Mucosa of descending colon (tissue), 3 donors: ENCODE data around the gene MTPN. TPM values are rescaled to one million over a fixed set of nuclear protein-coding genes. Genes with fewer than 3 reads are reported as not detected.

Experiments used
- ATAC-seq: fragments of 200-7000 bp; cut with Tn5 transposase; one replicate; pipeline ENCODE4 v1.9.1; 2020; ENCODE audit warnings: mild to moderate bottlenecking, moderate library complexity
- DNase-seq, 3 donors: peaks; one replicate each; pipeline ENCODE4 v3.0.0-alpha.2; 2020
- H3K36me3 ChIP-seq: fragments of 200-600 bp; one replicate; pipeline ENCODE4 v1.8.0; 2021; ENCODE audit warnings: low read depth, mild to moderate bottlenecking
- H3K4me1 ChIP-seq: fragments of 200-600 bp; one replicate; pipeline ENCODE4 v1.8.0; 2021; ENCODE audit warnings: low read depth, mild to moderate bottlenecking
- H3K4me3 ChIP-seq: fragments of 200-600 bp; one replicate; pipeline ENCODE4 v1.8.0; 2021; ENCODE audit warnings: mild to moderate bottlenecking
- H3K9me3 ChIP-seq: fragments of 200-600 bp; one replicate; pipeline ENCODE4 v1.8.0; 2021; ENCODE audit warnings: mild to moderate bottlenecking
- intact Hi-C, 2 donors: fragments of 100-400 bp; cut with DNase I in 1 of 2; cut with micrococcal nuclease in 1 of 2; formaldehyde crosslinking; loops; one replicate each; pipeline versions ENCODE4 v1.11.0 to v1.11.1; 2022; cut with DNase I, micrococcal nuclease
- total RNA-seq, 3 donors: library from RNA; stranded (reverse); fragmentation: NEBNext Ultra II Directional in 2 of 3; extraction: Animal tissue kit (Norgen Biotek cat#: 25700) in 2 of 3; gene quantifications; one replicate each; pipeline versions ENCODE4 v1.2.1 to v1.2.4, GENCODE V29; 2021 to 2023
- TF ChIP-seq, protein P1 (sequence below): fragments of 200-600 bp; IDR thresholded peaks from one replicate; pipeline ENCODE4 v1.8.0; 2022; ENCODE audit warnings: antibody characterized with exemption, mild to moderate bottlenecking
- donor health status: DM: no; HTN: no; CAD: no; lungs with moderate emphysema.
- donor health status: DM: no; HTN: no; CAD: no.
- donor health status: DM: no; HTN: yes; CAD: no.

Gene MTPN
- total RNA-seq, 3 donors from 2014 or later = 93.1 to 97.9 (median 97.0) TPM

DNA sequence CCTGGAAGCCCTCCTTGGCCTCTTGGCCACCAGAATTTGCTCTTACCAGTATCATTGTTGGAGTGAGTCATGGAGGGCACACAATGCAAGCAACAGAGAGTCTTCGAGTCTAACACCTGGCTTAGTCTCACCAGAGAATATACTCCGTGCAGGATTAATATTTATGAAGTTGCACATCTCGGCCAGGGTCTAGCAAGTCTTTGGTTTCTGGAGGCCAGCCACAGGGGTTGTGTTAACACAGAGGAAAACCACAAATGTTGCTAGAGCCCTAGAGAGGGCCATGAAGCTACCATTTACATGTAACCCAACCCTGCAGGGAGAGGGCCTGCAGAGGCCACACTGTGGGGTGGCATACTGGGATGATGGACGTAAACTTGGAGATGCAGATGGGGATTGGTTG lies 71.8 kb downstream of the MTPN start:
- intact Hi-C loops = no loop called here
- Histone ChIP-seq H3K4me3 (no peak overlapping the region), H3K4me1 (no peaks in the 10 kb centered on the region), H3K9me3 (no peaks in the 10 kb centered on the region), H3K36me3 (no peaks in the 10 kb centered on the region)
- DNase-seq (no peak), ATAC-seq (no peak)
- TF ChIP-seq, protein P1, sequence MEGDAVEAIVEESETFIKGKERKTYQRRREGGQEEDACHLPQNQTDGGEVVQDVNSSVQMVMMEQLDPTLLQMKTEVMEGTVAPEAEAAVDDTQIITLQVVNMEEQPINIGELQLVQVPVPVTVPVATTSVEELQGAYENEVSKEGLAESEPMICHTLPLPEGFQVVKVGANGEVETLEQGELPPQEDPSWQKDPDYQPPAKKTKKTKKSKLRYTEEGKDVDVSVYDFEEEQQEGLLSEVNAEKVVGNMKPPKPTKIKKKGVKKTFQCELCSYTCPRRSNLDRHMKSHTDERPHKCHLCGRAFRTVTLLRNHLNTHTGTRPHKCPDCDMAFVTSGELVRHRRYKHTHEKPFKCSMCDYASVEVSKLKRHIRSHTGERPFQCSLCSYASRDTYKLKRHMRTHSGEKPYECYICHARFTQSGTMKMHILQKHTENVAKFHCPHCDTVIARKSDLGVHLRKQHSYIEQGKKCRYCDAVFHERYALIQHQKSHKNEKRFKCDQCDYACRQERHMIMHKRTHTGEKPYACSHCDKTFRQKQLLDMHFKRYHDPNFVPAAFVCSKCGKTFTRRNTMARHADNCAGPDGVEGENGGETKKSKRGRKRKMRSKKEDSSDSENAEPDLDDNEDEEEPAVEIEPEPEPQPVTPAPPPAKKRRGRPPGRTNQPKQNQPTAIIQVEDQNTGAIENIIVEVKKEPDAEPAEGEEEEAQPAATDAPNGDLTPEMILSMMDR = no peak

DNA sequence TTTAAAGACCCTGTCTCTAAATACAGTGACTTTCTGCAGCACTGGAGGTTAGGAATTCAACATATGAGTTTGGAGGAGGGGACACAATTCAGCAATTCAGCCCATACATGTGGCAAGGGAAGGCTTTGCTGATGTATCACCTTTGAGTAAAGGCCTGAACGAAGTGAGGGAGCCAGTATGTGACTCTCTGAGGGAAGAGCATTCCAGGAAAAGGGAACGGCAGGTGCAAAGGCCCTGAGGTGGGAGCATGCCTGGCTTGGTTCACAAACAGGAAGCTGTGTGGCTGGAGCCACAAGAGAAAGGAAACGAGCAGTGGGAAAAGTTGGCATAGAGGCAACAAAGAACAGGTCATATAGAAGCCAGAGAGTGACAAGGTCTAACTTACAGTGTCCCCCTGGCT lies 72.9 kb downstream of the MTPN start:
- Histone ChIP-seq H3K4me1 (no peaks in the 10 kb centered on the region), H3K4me3 (no peak overlapping the region), H3K9me3 (no peaks in the 10 kb centered on the region), H3K36me3 (no peaks in the 10 kb centered on the region)
- TF ChIP-seq, protein P1 = no peak
- ATAC-seq = no peak
- DNase-seq = no peak
- intact Hi-C loops = no loop called here

DNA sequence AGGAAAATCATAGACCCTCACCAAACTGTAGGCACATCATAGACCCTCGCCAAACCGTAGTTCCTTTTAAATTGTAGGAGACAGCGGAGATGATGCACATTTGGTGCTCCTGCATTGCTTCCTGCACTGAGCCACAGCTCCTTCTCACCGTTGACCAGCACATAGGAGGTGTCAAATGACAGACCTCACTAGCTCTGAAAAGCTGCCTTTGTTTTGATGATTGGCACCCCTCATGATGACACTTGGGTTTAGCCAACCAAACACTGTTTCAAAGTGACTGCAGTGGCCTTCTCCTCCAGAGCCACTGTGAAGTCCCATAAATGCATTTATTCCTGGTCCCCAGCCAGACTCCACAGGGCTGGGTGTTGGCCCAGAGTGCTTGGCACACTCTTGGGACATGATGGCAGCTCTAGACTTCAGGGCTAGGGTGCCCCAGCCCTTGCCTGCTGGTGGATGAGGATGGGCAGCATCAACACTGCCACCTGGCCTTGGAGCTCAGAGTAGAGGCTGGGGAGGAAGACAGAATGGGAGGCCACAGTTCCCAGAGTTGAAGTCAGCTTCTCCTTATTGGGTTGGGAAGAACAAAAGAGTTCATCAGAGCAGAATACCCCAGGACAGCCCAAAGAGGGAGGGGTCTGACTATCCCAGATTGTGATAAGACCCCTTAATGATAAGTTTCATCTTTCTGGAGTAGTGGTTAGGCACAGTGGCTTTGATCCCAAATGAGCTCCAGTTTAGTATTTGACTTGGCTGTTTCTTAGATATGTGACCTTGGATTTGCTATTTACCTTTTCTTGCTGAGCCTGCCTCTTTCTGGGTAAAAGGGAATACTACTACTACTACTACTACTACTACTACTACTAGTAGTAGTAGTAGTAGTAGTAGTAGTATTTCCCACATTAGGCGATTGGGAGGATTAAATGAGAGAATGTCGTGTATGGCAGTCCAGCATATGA lies 75.3 kb downstream of the MTPN start:
- ATAC-seq (no peak), DNase-seq (no peak)
- intact Hi-C loops = no loop called here
- no peaks in the 10 kb centered on the region for H3K36me3 ChIP-seq
- no peaks in the 10 kb centered on the region for H3K9me3 ChIP-seq
- TF ChIP-seq, protein P1 = no peak
- H3K4me3 ChIP-seq = no peak overlapping the region
- H3K4me1 ChIP-seq = no peaks in the 10 kb centered on the region

DNA sequence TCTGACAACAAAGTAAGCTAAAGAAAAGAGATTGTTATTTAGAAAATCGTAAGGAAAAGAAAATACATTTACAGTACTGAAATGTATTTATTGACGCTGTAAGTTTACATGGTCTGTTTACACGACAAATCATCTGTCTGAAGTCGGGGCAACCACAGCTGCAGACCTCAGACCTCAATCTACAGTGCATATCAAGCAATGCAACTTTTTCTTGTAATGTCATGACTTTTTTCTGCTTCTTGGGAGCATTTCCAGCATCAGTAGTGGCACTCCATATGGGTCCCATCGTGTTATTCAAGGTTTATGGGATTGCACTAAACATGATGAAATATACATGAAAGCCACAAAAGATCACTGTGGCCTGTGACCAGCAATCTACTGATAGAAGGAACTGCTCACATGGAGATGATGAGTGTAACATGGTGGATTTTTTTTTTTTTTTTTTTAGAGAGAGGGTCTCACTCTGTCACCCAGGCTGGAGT lies 77.1 kb downstream of the MTPN start:
- H3K4me1 ChIP-seq = no peaks in the 10 kb centered on the region
- intact Hi-C loops = no loop called here
- ATAC-seq = no peak

DNA sequence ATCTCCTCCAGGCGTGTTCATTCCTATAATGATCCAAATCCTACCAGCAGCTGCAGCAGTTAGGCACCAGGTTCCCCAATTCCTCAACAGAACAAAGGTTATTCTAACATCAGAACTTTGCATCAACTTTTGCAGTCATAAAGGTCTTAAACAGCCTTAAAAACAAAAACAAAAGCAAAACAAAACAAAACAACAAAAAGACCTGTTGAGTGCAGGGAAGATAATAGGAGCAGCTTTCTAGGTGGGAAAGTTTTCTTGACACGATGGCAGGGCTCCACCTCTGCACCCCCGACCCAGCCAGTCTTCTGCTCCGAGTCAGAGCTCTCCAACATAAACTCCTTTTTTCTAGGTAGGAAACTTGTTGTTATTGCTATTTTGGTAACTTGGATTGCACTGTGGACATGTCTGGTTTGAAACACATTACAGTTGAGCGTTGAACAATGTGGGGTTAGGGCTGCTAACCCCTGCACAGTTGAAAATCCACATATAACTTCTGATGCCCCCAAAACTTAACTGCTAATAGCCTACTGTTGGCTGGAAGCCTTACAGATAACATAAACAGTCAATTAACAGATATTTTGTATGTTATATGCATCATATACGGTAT lies 77.6 kb downstream of the MTPN start:
- intact Hi-C loops = no loop called here
- Histone ChIP-seq H3K4me3 (no peak overlapping the region), H3K9me3 (no peaks in the 10 kb centered on the region), H3K36me3 (no peaks in the 10 kb centered on the region), H3K4me1 (no peaks in the 10 kb centered on the region)
- ATAC-seq (no peak), DNase-seq (no peak)
- TF ChIP-seq, protein P1 = no peak

More for the DNA sequence above, 77.1 kb downstream of the MTPN start:
- TF ChIP-seq, protein P1 = no peak
- no peaks in the 10 kb centered on the region for H3K9me3 ChIP-seq
- no peak for DNase-seq
- no peaks in the 10 kb centered on the region for H3K36me3 ChIP-seq
- H3K4me3 ChIP-seq = no peak overlapping the region
